H9 (cell line): ENCODE results near the gene AFAP1L2. TPM values are rescaled to one million over a fixed set of nuclear protein-coding genes. Genes with fewer than 3 reads are reported as not detected.

Source experiments
- DNase-seq: peaks from one replicate; pipeline ENCODE4 v3.0.0-alpha.2; 2017
- H2AFZ ChIP-seq: one replicate; pipeline ENCODE4 v1.6.1; 2013; ENCODE audit warnings: mild to moderate bottlenecking, low read length, control low read depth, moderate library complexity
- H2AK5ac ChIP-seq: 2 replicates; pipeline ENCODE4 v1.6.1; 2013; ENCODE audit warnings: low read length, control low read depth, mixed read lengths; ENCODE audit not compliant: insufficient read length
- H2BK120ac ChIP-seq: one replicate; pipeline ENCODE4 v1.6.1; 2013; ENCODE audit warnings: low read depth, mild to moderate bottlenecking, low read length, control low read depth, inconsistent platforms; ENCODE audit not compliant: poor library complexity, severe bottlenecking
- H2BK12ac ChIP-seq: 2 replicates; pipeline ENCODE4 v1.6.1; 2013; ENCODE audit warnings: low read length, control low read depth, mixed read lengths, low read depth; ENCODE audit not compliant: insufficient read length
- H2BK15ac ChIP-seq: 2 replicates; pipeline ENCODE4 v1.6.1; 2013; ENCODE audit warnings: low read depth, low read length, control low read depth
- H2BK20ac ChIP-seq: one replicate; pipeline ENCODE4 v1.6.1; 2013; ENCODE audit warnings: low read depth, mild to moderate bottlenecking, low read length, control low read depth, inconsistent platforms; ENCODE audit not compliant: poor library complexity, severe bottlenecking
- H2BK5ac ChIP-seq: 2 replicates; pipeline ENCODE4 v1.6.1; 2013; ENCODE audit warnings: low read length, control low read depth, mixed read lengths; ENCODE audit not compliant: insufficient read length
- H3K14ac ChIP-seq: 2 replicates; pipeline ENCODE4 v1.6.1; 2013; ENCODE audit warnings: low read length, control low read depth; ENCODE audit not compliant: insufficient read depth
- H3K18ac ChIP-seq: 2 replicates; pipeline ENCODE4 v1.6.1; 2013; ENCODE audit warnings: low read depth, mild to moderate bottlenecking, mixed read lengths, low read length, control low read depth; ENCODE audit not compliant: insufficient read length
- H3K23ac ChIP-seq: 2 replicates; pipeline ENCODE4 v1.6.1; 2013; ENCODE audit warnings: low read length, control low read depth, mixed read lengths, low read depth; ENCODE audit not compliant: insufficient read length
- H3K23me2 ChIP-seq: 2 replicates; pipeline ENCODE4 v1.6.1; 2013; ENCODE audit warnings: low read depth, mild to moderate bottlenecking, mixed read lengths, low read length, control low read depth; ENCODE audit not compliant: insufficient read length, poor library complexity, severe bottlenecking
- H3K27ac ChIP-seq: 2 replicates; pipeline ENCODE4 v1.5.1; 2013; ENCODE audit warnings: low read length, control low read depth, mixed read lengths, low read depth; ENCODE audit not compliant: insufficient read length
- H3K27me3 ChIP-seq: 2 replicates; pipeline ENCODE4 v1.6.1; 2013; ENCODE audit warnings: low read length, control low read depth, inconsistent platforms; ENCODE audit not compliant: insufficient read depth
- H3K4ac ChIP-seq: 2 replicates; pipeline ENCODE4 v1.6.1; 2013; ENCODE audit warnings: low read depth, mild to moderate bottlenecking, control low read depth, inconsistent platforms, low read length, moderate library complexity
- H3K4me1 ChIP-seq: 2 replicates; pipeline ENCODE4 v1.6.1; 2013; ENCODE audit warnings: low read length, control low read depth, inconsistent platforms; ENCODE audit not compliant: insufficient read depth
- H3K4me2 ChIP-seq: 2 replicates; pipeline ENCODE4 v1.6.1; 2013; ENCODE audit warnings: low read length, control low read depth, mixed read lengths; ENCODE audit not compliant: insufficient read length, insufficient read depth
- H3K56ac ChIP-seq: 2 replicates; pipeline ENCODE4 v1.6.1; 2013; ENCODE audit warnings: low read depth, mild to moderate bottlenecking, mixed read lengths, low read length, control low read depth; ENCODE audit not compliant: insufficient read length
- H3K79me1 ChIP-seq: 2 replicates; pipeline ENCODE4 v1.6.1; 2013; ENCODE audit warnings: low read depth, mild to moderate bottlenecking, moderate library complexity, low read length, control low read depth, inconsistent platforms; ENCODE audit not compliant: insufficient read depth, poor library complexity, severe bottlenecking
- H3K79me2 ChIP-seq: 2 replicates; pipeline ENCODE4 v1.6.1; 2013; ENCODE audit warnings: low read length, control low read depth, inconsistent platforms; ENCODE audit not compliant: insufficient read depth
- H3K9ac ChIP-seq: 2 replicates; pipeline ENCODE4 v1.6.1; 2013; ENCODE audit warnings: low read length, control low read depth, mixed read lengths; ENCODE audit not compliant: insufficient read length; ENCODE audit errors: extremely low read depth
- H3K9me3 ChIP-seq: one replicate; pipeline ENCODE4 v1.6.1; 2013; ENCODE audit warnings: low read depth, low read length, inconsistent platforms; ENCODE audit not compliant: control insufficient read depth
- H3T11ph ChIP-seq: one replicate; pipeline ENCODE4 v1.6.1; 2013; ENCODE audit warnings: mild to moderate bottlenecking, low read length, control low read depth, inconsistent platforms
- H4K20me1 ChIP-seq: one replicate; pipeline ENCODE4 v1.6.1; 2013; ENCODE audit not compliant: control insufficient read depth, insufficient read length, insufficient read depth
- H4K5ac ChIP-seq: 2 replicates; pipeline ENCODE4 v1.6.1; 2013; ENCODE audit warnings: low read depth, mild to moderate bottlenecking, mixed read lengths, low read length, control low read depth; ENCODE audit not compliant: insufficient read length
- H4K8ac ChIP-seq: replicated peaks from 2 replicates; pipeline ENCODE4 v1.6.1; 2013; ENCODE audit warnings: low read length, control low read depth, mixed read lengths, low read depth; ENCODE audit not compliant: insufficient read length
- H4K91ac ChIP-seq: 2 replicates; pipeline ENCODE4 v1.6.1; 2013; ENCODE audit warnings: low read depth, mild to moderate bottlenecking, moderate library complexity, mixed read lengths, low read length, control low read depth; ENCODE audit not compliant: insufficient read length
- H3K27ac Mint-ChIP-seq, 3 experiments: 2 replicates in 2 of 3; 3 replicates in 1 of 3; pipeline ENCODE4 v1.8.0; 2020 to 2021; ENCODE audit warnings: mixed read lengths in 3 of 3, mild to moderate bottlenecking in 1 of 3, moderate library complexity in 1 of 3
- H3K27me3 Mint-ChIP-seq: 2 replicates; pipeline ENCODE4 v1.8.0; 2021; ENCODE audit warnings: low read depth, mild to moderate bottlenecking, moderate library complexity, mixed read lengths
- H3K36me3 Mint-ChIP-seq, 3 experiments: 2 replicates in 2 of 3; 3 replicates in 1 of 3; pipeline ENCODE4 v1.8.0; 2020 to 2021; ENCODE audit warnings: low read depth in 3 of 3, mixed read lengths in 3 of 3; ENCODE audit not compliant: insufficient read depth in 1 of 3
- H3K4me1 Mint-ChIP-seq, 2 experiments: 2 replicates each; pipeline ENCODE4 v1.8.0; 2020; ENCODE audit warnings: mixed read lengths in 2 of 2
- H3K4me3 Mint-ChIP-seq, 2 experiments: 2 replicates in 1 of 2; 3 replicates in 1 of 2; pipeline ENCODE4 v1.8.0; 2020 to 2021; ENCODE audit warnings: mild to moderate bottlenecking in 2 of 2, mixed read lengths in 2 of 2, moderate library complexity in 1 of 2
- H3K9me3 Mint-ChIP-seq, 2 experiments: 2 replicates in 1 of 2; 3 replicates in 1 of 2; pipeline ENCODE4 v1.8.0; 2020; ENCODE audit warnings: mild to moderate bottlenecking in 2 of 2, mixed read lengths in 2 of 2, moderate library complexity in 1 of 2
- CTCF ChIP-seq: fragments of 200-600 bp; sonication (generic); conservative IDR thresholded peaks from 3 replicates; pipeline ENCODE4 v1.8.0; 2021; ENCODE audit warnings: antibody characterized with exemption, mild to moderate bottlenecking
- WGBS: extraction: QIAGEN DNeasy Blood & Tissue Kit; methylation state at CpG from one replicate; pipeline ENCODE4 v1.1.7; 2013; ENCODE audit warnings: missing lambda C conversion rate, low lambda C conversion rate, mixed read lengths; ENCODE audit not compliant: insufficient read length; ENCODE audit errors: extremely low coverage; 5-methylcytosine and 5-hydroxymethylcytosine counted together
- total RNA-seq: library from RNA; stranded (reverse); gene quantifications from 2 replicates; pipeline ENCODE4 v1.2.1, GENCODE V29; 2021

Gene AFAP1L2
- total RNA-seq, 1 experiment from 2014 or later, result 0.77 TPM

DNA sequence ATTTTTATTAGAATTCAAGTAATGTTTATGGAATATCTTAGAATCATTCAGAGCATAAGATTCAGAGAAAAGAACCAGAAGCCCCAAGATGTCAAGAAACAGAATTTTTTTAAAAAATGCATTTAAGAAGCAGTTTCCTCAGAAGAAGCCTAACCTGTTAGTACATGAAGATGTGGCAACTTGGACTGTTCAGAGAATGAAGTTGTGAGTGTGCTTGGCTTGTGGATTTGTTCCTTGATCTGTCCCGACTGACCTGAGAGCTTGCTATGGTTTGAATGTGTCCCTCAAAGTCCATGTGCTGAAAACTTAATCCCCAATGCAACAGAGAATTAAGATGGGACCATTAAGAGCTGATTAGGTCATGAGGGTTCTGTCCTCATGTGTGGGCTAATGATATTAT is 13.8 kb upstream of the AFAP1L2 start:
- Histone ChIP-seq H3K56ac (no peak overlapping the region), H3K23me2 (no peaks in the 10 kb centered on the region), H2BK20ac (no peak overlapping the region), H3K14ac (no peak overlapping the region), H2AK5ac (no peak overlapping the region), H4K5ac (no peak overlapping the region), H2AFZ (no peak overlapping the region), H4K8ac (no peak overlapping the region), H3K79me1 (no peaks in the 10 kb centered on the region), H3K4ac (no peak overlapping the region), H3K9ac (no peak overlapping the region), H3K18ac (no peak overlapping the region), H3K9me3 (no peaks in the 10 kb centered on the region), H3K4me1 (no peaks in the 10 kb centered on the region), H3T11ph (no peak overlapping the region), H3K4me2 (no peak overlapping the region), H3K27me3 (no peaks in the 10 kb centered on the region), H2BK12ac (no peak overlapping the region), H3K79me2 (no peaks in the 10 kb centered on the region), H4K91ac (no peak overlapping the region), H2BK5ac (no peak overlapping the region), H2BK15ac (no peak overlapping the region), H4K20me1 (no peaks in the 10 kb centered on the region), H3K27ac (no peak overlapping the region), H2BK120ac (no peak overlapping the region), H3K23ac (no peak overlapping the region)
- Mint-ChIP-seq H3K27ac (no peak overlapping the region), H3K4me1 (no peaks in the 10 kb centered on the region), H3K27me3 (peaks cover 31% of the 10 kb centered on the region), H3K36me3 (no peaks in the 10 kb centered on the region; a peak in 1 of 7 replicates), H3K9me3 (no peaks in the 10 kb centered on the region; a peak in 1 of 5 replicates), H3K4me3 (no peak overlapping the region)
- no peak for TF ChIP-seq CTCF
- WGBS, result no CpG with 5 or more reads among the region's 1 CpG
- no peak for DNase-seq
